ENCODE data around the gene FNDC3B.
A peak's percentile ranks its signal among the peaks of the same experiment; 100 is the strongest.

Gene FNDC3B

DNA sequence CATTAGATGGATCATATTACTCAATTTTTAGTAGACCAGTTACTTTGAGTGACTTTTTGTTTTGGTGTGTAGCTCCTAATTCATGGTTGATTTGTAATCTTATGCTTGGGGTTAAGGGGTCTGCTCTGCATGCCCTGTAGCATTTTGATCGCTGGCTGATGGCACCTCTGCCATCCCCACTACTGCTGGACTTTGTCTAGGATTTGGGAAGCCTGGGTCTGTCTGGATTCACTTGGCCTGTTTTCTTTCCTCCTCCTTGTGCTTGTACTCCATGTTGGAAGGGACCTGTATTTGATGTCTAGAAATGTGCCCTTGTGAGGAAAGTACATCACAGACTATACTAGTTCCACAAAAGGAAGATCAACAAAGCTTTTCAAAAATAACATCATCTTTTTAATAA is 154.1 kb downstream of the FNDC3B start:
- Histone ChIP-seq H3K36me3 (ENCODE audit: control insufficient read depth in 2 of 2, insufficient read depth in 1 of 2, low read length in 2 of 2) (no peaks in the 10 kb centered on the region), H3K4me1 (ENCODE audit: control insufficient read depth, insufficient read depth, low read length) (0 out of 2 replicates have a peak, but pooled peaks cover 4% of the 10 kb centered on the region), H3K27ac (ENCODE audit: extremely low read depth, low read depth, low read length) (no peak overlapping the region), H3K9me3 (ENCODE audit: control insufficient read depth, insufficient read depth, low read depth, low read length) (no peaks in the 10 kb centered on the region), H3K4me3 (ENCODE audit: low read depth, low read length) (no peak overlapping the region)
- ChIA-PET POLR2A (no interaction called here), CTCF (no interaction called here)
- TF ChIP-seq ZNF548 (tag by site-specific recombination; IDR thresholded peaks at IDR 0.05) (no peak), ZNF785 (tag by site-specific recombination; IDR thresholded peaks at IDR 0.05) (no peak), ZNF792 (tag by site-specific recombination; IDR thresholded peaks at IDR 0.05) (no peak), ZNF169 (tag by site-specific recombination; IDR thresholded peaks at IDR 0.05) (no peak), ZNF214 (tag by site-specific recombination; IDR thresholded peaks at IDR 0.05; ENCODE audit: borderline replicate concordance) (no peak), ZNF146 (tag by site-specific recombination; IDR thresholded peaks at IDR 0.05) (no peak), ZNF175 (tag by site-specific recombination; IDR thresholded peaks at IDR 0.05) (no peak), KLF9 (tag by site-specific recombination; IDR thresholded peaks at IDR 0.05; ENCODE audit: low read depth) (no peak), ZNF658 (tag by site-specific recombination; IDR thresholded peaks at IDR 0.05) (no peak), ZNF830 (tag by site-specific recombination; IDR thresholded peaks at IDR 0.05; ENCODE audit: low read depth) (no peak), RBAK (tag by site-specific recombination; IDR thresholded peaks at IDR 0.05) (no peak), ZNF155 (tag by site-specific recombination; IDR thresholded peaks at IDR 0.05) (no peak), ZNF529 (tag by site-specific recombination; IDR thresholded peaks at IDR 0.05; ENCODE audit: insufficient replicate concordance) (no peak), ZSCAN16 (tag by site-specific recombination; IDR thresholded peaks at IDR 0.05) (no peak), GLI4 (tag by site-specific recombination; IDR thresholded peaks at IDR 0.05) (no peak), ZNF623 (tag by site-specific recombination; IDR thresholded peaks at IDR 0.05) (no peak), IKZF3 (tag by site-specific recombination; IDR thresholded peaks at IDR 0.05) (no peak)
- TF ChIP-seq, protein P1, sequence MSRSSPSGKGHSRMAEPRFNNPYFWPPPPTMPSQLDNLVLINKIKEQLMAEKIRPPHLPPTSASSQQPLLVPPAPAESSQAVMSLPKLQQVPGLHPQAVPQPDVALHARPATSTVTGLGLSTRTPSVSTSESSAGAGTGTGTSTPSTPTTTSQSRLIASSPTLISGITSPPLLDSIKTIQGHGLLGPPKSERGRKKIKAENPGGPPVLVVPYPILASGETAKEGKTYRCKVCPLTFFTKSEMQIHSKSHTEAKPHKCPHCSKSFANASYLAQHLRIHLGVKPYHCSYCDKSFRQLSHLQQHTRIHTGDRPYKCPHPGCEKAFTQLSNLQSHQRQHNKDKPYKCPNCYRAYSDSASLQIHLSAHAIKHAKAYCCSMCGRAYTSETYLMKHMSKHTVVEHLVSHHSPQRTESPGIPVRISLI (tag by site-specific recombination; IDR thresholded peaks at IDR 0.05) = no peak
- TF ChIP-seq, protein P2, sequence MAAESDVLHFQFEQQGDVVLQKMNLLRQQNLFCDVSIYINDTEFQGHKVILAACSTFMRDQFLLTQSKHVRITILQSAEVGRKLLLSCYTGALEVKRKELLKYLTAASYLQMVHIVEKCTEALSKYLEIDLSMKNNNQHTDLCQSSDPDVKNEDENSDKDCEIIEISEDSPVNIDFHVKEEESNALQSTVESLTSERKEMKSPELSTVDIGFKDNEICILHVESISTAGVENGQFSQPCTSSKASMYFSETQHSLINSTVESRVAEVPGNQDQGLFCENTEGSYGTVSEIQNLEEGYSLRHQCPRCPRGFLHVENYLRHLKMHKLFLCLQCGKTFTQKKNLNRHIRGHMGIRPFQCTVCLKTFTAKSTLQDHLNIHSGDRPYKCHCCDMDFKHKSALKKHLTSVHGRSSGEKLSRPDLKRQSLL (tag by site-specific recombination; IDR thresholded peaks at IDR 0.05) = no peak

DNA sequence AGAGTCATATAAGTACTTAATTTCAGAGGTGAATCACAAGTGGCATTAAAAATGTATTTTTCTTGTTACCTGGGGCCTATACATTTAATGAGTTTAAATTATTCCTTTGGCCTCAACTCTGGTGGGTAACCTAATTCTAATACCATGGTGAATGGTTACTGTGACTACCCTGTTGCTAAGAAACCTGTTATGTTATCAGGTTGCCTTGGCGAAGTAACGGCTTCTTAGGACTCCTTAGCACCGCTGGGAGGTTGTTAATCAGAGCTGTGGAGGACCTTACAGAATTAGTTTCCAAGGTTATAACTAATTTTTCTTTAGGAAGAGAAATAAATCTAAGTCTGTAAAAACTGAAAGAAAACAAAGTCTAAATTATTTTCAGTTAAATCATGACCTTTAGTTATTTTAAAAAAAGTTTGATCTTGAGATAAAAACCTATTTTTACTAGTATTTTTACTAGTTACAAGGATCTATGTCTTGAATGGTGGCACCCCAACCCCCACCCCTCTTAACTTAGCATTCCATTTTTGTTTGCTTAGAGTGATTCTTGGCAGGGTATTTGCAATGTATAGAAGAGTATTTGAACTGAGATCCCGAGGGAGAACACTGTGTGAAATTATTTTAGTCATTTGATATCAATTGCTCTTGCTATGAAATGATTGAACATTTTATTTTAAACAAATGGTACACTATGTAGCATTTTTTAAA is 155.5 kb downstream of the FNDC3B start:
- TF ChIP-seq WT1 (tag by site-specific recombination; IDR thresholded peaks at IDR 0.05) (no peak), ZNF404 (tag by site-specific recombination; IDR thresholded peaks at IDR 0.05) (no peak), ZSCAN30 (tag by site-specific recombination; IDR thresholded peaks at IDR 0.05) (0 out of 2 replicates have a peak, but pooled peaks have one; percentile 6), MYNN (tag by site-specific recombination; IDR thresholded peaks at IDR 0.05; ENCODE audit: borderline replicate concordance) (peak; percentile 92)
- TF ChIP-seq, protein P3, sequence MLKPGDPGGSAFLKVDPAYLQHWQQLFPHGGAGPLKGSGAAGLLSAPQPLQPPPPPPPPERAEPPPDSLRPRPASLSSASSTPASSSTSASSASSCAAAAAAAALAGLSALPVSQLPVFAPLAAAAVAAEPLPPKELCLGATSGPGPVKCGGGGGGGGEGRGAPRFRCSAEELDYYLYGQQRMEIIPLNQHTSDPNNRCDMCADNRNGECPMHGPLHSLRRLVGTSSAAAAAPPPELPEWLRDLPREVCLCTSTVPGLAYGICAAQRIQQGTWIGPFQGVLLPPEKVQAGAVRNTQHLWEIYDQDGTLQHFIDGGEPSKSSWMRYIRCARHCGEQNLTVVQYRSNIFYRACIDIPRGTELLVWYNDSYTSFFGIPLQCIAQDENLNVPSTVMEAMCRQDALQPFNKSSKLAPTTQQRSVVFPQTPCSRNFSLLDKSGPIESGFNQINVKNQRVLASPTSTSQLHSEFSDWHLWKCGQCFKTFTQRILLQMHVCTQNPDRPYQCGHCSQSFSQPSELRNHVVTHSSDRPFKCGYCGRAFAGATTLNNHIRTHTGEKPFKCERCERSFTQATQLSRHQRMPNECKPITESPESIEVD (tag by site-specific recombination; IDR thresholded peaks at IDR 0.05) = peak; percentile 68
- no peak overlapping the region for H3K27ac ChIP-seq (ENCODE audit: extremely low read depth, low read depth, low read length)
- POLR2A ChIA-PET = no interaction called here

More for the DNA sequence above, 155.5 kb downstream of the FNDC3B start:
- CTCF ChIA-PET = no interaction called here
- 0 out of 2 replicates have a peak, but pooled peaks cover 4% of the 10 kb centered on the region for H3K4me1 ChIP-seq (ENCODE audit: control insufficient read depth, insufficient read depth, low read length)
- no peak overlapping the region for H3K4me3 ChIP-seq (ENCODE audit: low read depth, low read length)
- H3K9me3 ChIP-seq (ENCODE audit: control insufficient read depth, insufficient read depth, low read depth, low read length) = no peaks in the 10 kb centered on the region
- no peaks in the 10 kb centered on the region for H3K36me3 ChIP-seq (ENCODE audit: control insufficient read depth in 2 of 2, insufficient read depth in 1 of 2, low read length in 2 of 2)
